ENCODE measurements around the gene ATXN1.
"Not testable (repeated sequence)": the region's sequence is repeated elsewhere in the genome, so short reads cannot be mapped to it uniquely, and the experiment has no call there.

Gene ATXN1

GRCh38 chr6:16570946-16571345 lies 190.3 kb downstream of the ATXN1 start:
- no peak for DNase-seq (ENCODE audit: low read depth)

GRCh38 chr6:16570221-16570553 lies 191.1 kb downstream of the ATXN1 start:
- no peak for DNase-seq (ENCODE audit: low read depth)

- DNase-seq (ENCODE audit: low read depth) = no peak
Observed at GRCh38 chr6:16568128-16568527, 193.1 kb downstream of the ATXN1 start.

GRCh38 chr6:16567071-16567470 lies 194.2 kb downstream of the ATXN1 start:
- no peak for DNase-seq (ENCODE audit: low read depth)

- no peak for DNase-seq (ENCODE audit: low read depth)
Observed at GRCh38 chr6:16564436-16564835, 196.8 kb downstream of the ATXN1 start.

GRCh38 chr6:16563628-16564240 lies 197.5 kb downstream of the ATXN1 start:
- DNase-seq (ENCODE audit: low read depth) = no peak

- DNase-seq (ENCODE audit: low read depth) = no peak
Observed at GRCh38 chr6:16562498-16562897, 198.8 kb downstream of the ATXN1 start.

- no peak for DNase-seq (ENCODE audit: low read depth)
Observed at GRCh38 chr6:16559071-16559470, 202.2 kb downstream of the ATXN1 start.

GRCh38 chr6:16555550-16555949 lies 205.7 kb downstream of the ATXN1 start:
- no peak for DNase-seq (ENCODE audit: low read depth)

- DNase-seq (ENCODE audit: low read depth) = no peak
Observed at GRCh38 chr6:16553531-16553930, 207.7 kb downstream of the ATXN1 start.

- DNase-seq (ENCODE audit: low read depth) = no peak
Observed at GRCh38 chr6:16551466-16551865, 209.8 kb downstream of the ATXN1 start.

GRCh38 chr6:16548121-16548520 lies 213.1 kb downstream of the ATXN1 start:
- no peak for DNase-seq (ENCODE audit: low read depth)

- DNase-seq (ENCODE audit: low read depth) = no peak
Observed at GRCh38 chr6:16547587-16547986, 213.7 kb downstream of the ATXN1 start.

- no peak for DNase-seq (ENCODE audit: low read depth)
Observed at GRCh38 chr6:16546861-16547260, 214.4 kb downstream of the ATXN1 start.

GRCh38 chr6:16545382-16545781 lies 215.9 kb downstream of the ATXN1 start:
- DNase-seq (ENCODE audit: low read depth) = no peak

GRCh38 chr6:16544521-16544920 lies 216.7 kb downstream of the ATXN1 start:
- DNase-seq (ENCODE audit: low read depth) = no peak

GRCh38 chr6:16544006-16544405 lies 217.3 kb downstream of the ATXN1 start:
- DNase-seq (ENCODE audit: low read depth) = no peak

- DNase-seq (ENCODE audit: low read depth) = no peak
Observed at GRCh38 chr6:16543521-16543920, 217.7 kb downstream of the ATXN1 start.

- DNase-seq (ENCODE audit: low read depth) = no peak
Observed at GRCh38 chr6:16542070-16542469, 219.2 kb downstream of the ATXN1 start.

- no peak for DNase-seq (ENCODE audit: low read depth)
Observed at GRCh38 chr6:16540804-16541752, 220.2 kb downstream of the ATXN1 start.

- DNase-seq (ENCODE audit: low read depth) = not testable (repeated sequence)
Observed at GRCh38 chr6:16540383-16540782, 220.9 kb downstream of the ATXN1 start.

- DNase-seq (ENCODE audit: low read depth) = no peak
Observed at GRCh38 chr6:16539086-16539931, 222.0 kb downstream of the ATXN1 start.

- no peak for DNase-seq (ENCODE audit: low read depth)
Observed at GRCh38 chr6:16535564-16535963, 225.7 kb downstream of the ATXN1 start.
